Measurements from ENCODE around the gene CCDC50. TPM values are rescaled to one million over a fixed set of nuclear protein-coding genes. Genes with fewer than 3 reads are reported as not detected.

The CCDC50 gene
- total and polyA plus RNA-seq, 7 donors = 20.8 to 128 (median 103) TPM

DNA sequence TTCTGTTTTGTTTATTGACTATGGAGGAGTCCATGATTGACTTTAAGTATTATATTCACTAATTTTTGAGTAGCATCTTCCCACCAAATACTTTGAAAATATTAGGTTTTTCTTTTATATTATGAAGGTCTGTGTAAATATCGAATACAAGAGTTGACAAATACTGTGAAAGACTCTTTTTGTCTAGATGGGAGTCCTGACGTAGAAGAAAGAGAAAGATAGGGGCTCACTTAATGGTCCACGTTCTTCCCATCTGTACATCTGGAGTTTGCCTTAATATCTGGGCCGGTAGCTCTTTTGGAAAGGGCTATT is 8.9 kb downstream of the CCDC50 start:
- Histone ChIP-seq H3K4me1 (peaks cover 0 to 87% (median 66%) of the 10 kb centered on the region in 4 donors), H3K27me3 (no peaks in the 10 kb centered on the region), H3K27ac (peak overlapping the region in 1 of 4 donors; percentile 52), H3K9me3 (no peaks in the 10 kb centered on the region), H3K36me3 (no peaks in the 10 kb centered on the region), H3K4me3 (no peak overlapping the region)
- intact Hi-C loops (cut with DNase I) = no loop called here
- no peak for TF ChIP-seq EP300 (IDR thresholded peaks at IDR 0.05)
- no peak for TF ChIP-seq POLR2A (IDR thresholded peaks at IDR 0.05)
- no peak for TF ChIP-seq POLR2AphosphoS5 (IDR thresholded peaks at IDR 0.05)
- TF ChIP-seq, protein P1, sequence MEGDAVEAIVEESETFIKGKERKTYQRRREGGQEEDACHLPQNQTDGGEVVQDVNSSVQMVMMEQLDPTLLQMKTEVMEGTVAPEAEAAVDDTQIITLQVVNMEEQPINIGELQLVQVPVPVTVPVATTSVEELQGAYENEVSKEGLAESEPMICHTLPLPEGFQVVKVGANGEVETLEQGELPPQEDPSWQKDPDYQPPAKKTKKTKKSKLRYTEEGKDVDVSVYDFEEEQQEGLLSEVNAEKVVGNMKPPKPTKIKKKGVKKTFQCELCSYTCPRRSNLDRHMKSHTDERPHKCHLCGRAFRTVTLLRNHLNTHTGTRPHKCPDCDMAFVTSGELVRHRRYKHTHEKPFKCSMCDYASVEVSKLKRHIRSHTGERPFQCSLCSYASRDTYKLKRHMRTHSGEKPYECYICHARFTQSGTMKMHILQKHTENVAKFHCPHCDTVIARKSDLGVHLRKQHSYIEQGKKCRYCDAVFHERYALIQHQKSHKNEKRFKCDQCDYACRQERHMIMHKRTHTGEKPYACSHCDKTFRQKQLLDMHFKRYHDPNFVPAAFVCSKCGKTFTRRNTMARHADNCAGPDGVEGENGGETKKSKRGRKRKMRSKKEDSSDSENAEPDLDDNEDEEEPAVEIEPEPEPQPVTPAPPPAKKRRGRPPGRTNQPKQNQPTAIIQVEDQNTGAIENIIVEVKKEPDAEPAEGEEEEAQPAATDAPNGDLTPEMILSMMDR (IDR thresholded peaks at IDR 0.05) = no peak
- no peak for DNase-seq
- 91 to 94% methylated on average over 4 of the region's 4 CpGs for WGBS, 2 donors

DNA sequence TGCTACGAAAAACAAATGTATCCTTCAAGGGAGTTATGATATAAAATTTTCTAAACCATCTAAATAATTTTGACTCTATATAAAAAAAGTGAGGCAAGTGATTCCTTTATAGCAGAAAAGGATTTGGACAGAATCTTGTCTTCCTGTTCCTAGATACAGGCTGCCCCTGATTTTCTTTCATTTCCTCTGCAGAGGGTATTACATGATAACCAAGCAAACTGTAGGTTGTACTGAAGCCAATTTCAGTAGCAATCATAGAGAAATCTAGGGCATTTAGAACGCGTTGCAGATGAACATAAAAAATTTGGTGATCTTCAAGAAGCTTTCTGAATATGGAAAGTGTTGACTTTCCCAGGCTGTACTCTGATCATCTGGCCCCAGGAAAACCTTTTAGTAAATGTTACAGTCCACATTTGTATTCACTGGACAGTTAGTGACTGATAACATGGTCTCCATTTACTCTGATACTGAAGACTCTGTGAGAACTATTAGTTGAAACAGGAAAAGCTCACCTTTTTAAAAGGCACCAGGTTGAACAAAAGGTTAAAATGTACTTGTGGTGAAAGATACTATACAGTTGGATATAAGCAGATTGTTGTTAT is 10.2 kb downstream of the CCDC50 start:
- H3K27ac ChIP-seq = peak overlapping the region in 1 of 4 donors; percentile 2
- WGBS, 2 donors = 81 to 88% methylated on average over 3 of the region's 3 CpGs

DNA sequence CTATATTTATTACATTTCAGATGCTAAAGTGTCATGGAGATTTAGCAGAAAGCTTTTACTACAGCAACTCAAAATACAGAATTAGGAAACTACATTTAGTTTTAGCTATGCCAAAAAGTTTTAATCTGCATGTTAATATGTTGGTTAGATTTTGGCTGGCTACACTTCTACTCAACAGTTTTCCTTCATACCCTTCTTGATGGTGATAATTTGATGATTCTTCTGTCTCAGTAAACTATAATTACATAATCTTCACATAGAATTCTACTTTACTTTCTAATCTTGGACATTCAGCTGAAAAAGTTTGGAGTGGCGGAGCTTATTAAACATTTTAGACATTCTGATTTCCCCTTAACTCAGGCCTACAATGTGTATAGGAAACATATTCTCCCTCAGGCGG is 11.2 kb downstream of the CCDC50 start:
- peaks cover 0 to 88% (median 73%) of the 10 kb centered on the region in 4 donors for H3K4me1 ChIP-seq
- H3K36me3 ChIP-seq = no peaks in the 10 kb centered on the region
- DNase-seq = no peak
- H3K27me3 ChIP-seq = no peaks in the 10 kb centered on the region
- TF ChIP-seq EP300 (IDR thresholded peaks at IDR 0.05) = no peak
- TF ChIP-seq, protein P1 (IDR thresholded peaks at IDR 0.05) = no peak
- TF ChIP-seq POLR2A (IDR thresholded peaks at IDR 0.05) = no peak
- no peak for TF ChIP-seq POLR2AphosphoS5 (IDR thresholded peaks at IDR 0.05)
- no peak overlapping the region for H3K4me3 ChIP-seq
- intact Hi-C loops (cut with DNase I) = no loop called here
- 94 to 97% methylated on average over 2 of the region's 2 CpGs for WGBS, 2 donors
- H3K27ac ChIP-seq = no peak overlapping the region
- H3K9me3 ChIP-seq = no peaks in the 10 kb centered on the region

More for the DNA sequence above, 10.2 kb downstream of the CCDC50 start:
- Histone ChIP-seq H3K36me3 (no peaks in the 10 kb centered on the region), H3K9me3 (no peaks in the 10 kb centered on the region), H3K4me1 (peaks cover 0 to 90% (median 65%) of the 10 kb centered on the region in 4 donors), H3K4me3 (no peak overlapping the region), H3K27me3 (no peaks in the 10 kb centered on the region)
- no peak for DNase-seq
- TF ChIP-seq, protein P1 (IDR thresholded peaks at IDR 0.05) = no peak
- TF ChIP-seq EP300 (IDR thresholded peaks at IDR 0.05) = no peak
- no peak for TF ChIP-seq POLR2A (IDR thresholded peaks at IDR 0.05)
- no peak for TF ChIP-seq POLR2AphosphoS5 (IDR thresholded peaks at IDR 0.05)
- intact Hi-C loops (cut with DNase I) = no loop called here

DNA sequence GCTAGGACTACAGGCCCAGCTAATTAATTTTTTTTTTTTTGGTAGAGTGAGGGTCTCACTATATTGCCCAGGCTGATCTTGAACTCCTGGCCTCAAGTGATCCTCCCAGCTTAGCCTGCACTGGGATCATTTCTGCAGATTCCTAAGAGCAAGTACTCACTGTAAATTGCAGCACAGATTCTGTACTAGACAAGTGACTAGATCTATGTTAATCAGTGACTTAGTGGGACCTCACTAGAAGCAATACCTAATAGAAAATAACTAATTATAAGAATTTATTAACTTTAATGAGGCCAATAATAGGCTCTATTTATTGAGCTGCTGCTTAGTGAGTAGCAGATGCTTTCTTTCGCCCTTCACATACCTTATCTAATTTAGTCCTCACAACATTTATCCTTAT is 11.8 kb downstream of the CCDC50 start:
- Histone ChIP-seq H3K4me1 (peaks cover 0 to 90% (median 78%) of the 10 kb centered on the region in 4 donors), H3K27me3 (no peaks in the 10 kb centered on the region), H3K4me3 (no peak overlapping the region), H3K9me3 (no peaks in the 10 kb centered on the region), H3K27ac (peak overlapping the region in 1 of 4 donors; percentile 52), H3K36me3 (no peaks in the 10 kb centered on the region)
- intact Hi-C loops (cut with DNase I) = no loop called here
- TF ChIP-seq, protein P1 (IDR thresholded peaks at IDR 0.05) = no peak
- TF ChIP-seq POLR2AphosphoS5 (IDR thresholded peaks at IDR 0.05) (no peak), EP300 (IDR thresholded peaks at IDR 0.05) (no peak), POLR2A (IDR thresholded peaks at IDR 0.05) (no peak)
- 96 to 100% methylated on average over 1 of the region's 1 CpG for WGBS, 2 donors
- DNase-seq = no peak

DNA sequence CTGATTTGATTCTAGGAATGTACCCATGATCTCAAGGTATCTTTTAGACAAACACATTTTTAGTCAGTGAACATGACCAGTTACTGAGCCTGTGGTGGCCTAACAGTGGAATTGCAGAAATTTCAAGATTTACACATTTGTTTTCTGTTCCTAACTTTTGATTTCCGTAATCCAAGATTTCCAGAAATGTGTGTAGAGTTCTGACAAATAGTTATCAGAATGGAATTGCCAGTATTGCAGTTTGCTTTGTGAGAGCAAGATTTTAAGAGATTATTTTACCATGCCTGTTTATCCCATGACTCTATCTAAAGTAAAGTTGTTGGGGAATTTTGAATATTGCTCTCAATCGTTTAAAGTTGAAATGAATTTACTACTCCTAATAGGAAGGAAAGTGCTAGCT is 12.8 kb downstream of the CCDC50 start:
- intact Hi-C loops (cut with DNase I) = no loop called here
- H3K9me3 ChIP-seq = no peaks in the 10 kb centered on the region
- no peak for DNase-seq
- TF ChIP-seq POLR2AphosphoS5 (IDR thresholded peaks at IDR 0.05) = no peak
- TF ChIP-seq POLR2A (IDR thresholded peaks at IDR 0.05) = no peak
- no peak for TF ChIP-seq EP300 (IDR thresholded peaks at IDR 0.05)
- TF ChIP-seq, protein P1 (IDR thresholded peaks at IDR 0.05) = no peak
- WGBS, 2 donors = 67 to 70% methylated on average over 2 of the region's 2 CpGs
- peaks cover 0 to 94% (median 78%) of the 10 kb centered on the region in 4 donors for H3K4me1 ChIP-seq
- no peaks in the 10 kb centered on the region for H3K36me3 ChIP-seq
- peak overlapping the region; percentile 4 to 52 (median 22) for H3K27ac ChIP-seq
- H3K4me3 ChIP-seq = no peak overlapping the region
- no peaks in the 10 kb centered on the region for H3K27me3 ChIP-seq
